ENCODE measurements around the gene LRRC38.

DNA sequence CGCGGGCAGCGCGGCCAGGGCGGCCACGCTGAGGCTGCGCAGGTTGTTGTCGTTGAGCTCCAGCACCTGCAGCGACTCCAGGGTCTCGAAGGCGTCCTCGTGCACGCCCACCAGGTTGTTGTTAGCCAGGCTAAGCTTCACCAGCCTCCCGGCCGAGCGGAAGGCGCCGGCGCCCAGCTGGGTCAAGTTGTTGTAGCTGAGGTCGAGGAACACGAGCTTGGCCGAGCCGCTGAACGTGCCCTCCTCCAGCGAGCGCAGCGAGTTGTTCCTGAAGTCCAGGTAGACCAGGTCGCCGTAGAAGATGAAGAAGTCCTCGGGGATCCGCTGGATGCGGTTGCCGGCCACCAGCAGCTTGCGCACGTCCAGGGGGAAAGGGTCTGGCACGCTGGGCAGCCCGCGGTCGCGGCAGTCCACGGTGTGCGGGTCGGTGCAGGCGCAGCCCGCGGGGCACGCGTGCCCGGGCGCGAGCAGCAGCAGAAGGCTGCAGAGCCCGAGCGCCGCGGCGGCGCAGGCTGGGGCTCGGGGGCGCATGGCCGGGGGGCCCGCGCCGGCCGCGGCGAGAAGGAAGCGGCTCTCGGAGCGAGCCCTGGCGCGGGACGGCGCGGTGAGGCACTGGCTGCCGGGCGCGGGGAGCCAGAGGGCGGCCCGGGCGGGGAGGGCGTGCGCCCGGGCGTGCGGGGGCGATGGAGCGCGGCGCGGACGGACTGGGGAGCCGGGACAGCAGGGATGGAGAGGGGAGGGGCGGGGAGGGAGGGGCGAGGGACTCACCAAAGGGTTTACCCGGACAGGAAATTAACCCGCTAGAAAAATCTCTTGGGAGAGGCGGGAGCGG lies 524 bp downstream of the LRRC38 start:
- TF ChIP-seq, protein P1, sequence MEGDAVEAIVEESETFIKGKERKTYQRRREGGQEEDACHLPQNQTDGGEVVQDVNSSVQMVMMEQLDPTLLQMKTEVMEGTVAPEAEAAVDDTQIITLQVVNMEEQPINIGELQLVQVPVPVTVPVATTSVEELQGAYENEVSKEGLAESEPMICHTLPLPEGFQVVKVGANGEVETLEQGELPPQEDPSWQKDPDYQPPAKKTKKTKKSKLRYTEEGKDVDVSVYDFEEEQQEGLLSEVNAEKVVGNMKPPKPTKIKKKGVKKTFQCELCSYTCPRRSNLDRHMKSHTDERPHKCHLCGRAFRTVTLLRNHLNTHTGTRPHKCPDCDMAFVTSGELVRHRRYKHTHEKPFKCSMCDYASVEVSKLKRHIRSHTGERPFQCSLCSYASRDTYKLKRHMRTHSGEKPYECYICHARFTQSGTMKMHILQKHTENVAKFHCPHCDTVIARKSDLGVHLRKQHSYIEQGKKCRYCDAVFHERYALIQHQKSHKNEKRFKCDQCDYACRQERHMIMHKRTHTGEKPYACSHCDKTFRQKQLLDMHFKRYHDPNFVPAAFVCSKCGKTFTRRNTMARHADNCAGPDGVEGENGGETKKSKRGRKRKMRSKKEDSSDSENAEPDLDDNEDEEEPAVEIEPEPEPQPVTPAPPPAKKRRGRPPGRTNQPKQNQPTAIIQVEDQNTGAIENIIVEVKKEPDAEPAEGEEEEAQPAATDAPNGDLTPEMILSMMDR (IDR thresholded peaks at IDR 0.05), result no peak
- TF ChIP-seq POLR2A (IDR thresholded peaks at IDR 0.05), result no peak
- no peak for TF ChIP-seq POLR2AphosphoS5 (IDR thresholded peaks at IDR 0.05)
- no peak for TF ChIP-seq EP300 (IDR thresholded peaks at IDR 0.05)

All from upper lobe of left lung (tissue), 4 donors.